Measurements from ENCODE around the gene PGGHG.
"Not testable (repeated sequence)": the region's sequence is repeated elsewhere in the genome, so short reads cannot be mapped to it uniquely, and the experiment has no call there.

PGGHG gene

GRCh38 chr11:332651-333480 is 43.9 kb downstream of the PGGHG start:
- no peak for DNase-seq

- not testable (repeated sequence) for DNase-seq
Observed at GRCh38 chr11:333616-334263, 44.8 kb downstream of the PGGHG start.

- DNase-seq = no peak
Observed at GRCh38 chr11:334264-334994, 45.5 kb downstream of the PGGHG start.

DNA sequence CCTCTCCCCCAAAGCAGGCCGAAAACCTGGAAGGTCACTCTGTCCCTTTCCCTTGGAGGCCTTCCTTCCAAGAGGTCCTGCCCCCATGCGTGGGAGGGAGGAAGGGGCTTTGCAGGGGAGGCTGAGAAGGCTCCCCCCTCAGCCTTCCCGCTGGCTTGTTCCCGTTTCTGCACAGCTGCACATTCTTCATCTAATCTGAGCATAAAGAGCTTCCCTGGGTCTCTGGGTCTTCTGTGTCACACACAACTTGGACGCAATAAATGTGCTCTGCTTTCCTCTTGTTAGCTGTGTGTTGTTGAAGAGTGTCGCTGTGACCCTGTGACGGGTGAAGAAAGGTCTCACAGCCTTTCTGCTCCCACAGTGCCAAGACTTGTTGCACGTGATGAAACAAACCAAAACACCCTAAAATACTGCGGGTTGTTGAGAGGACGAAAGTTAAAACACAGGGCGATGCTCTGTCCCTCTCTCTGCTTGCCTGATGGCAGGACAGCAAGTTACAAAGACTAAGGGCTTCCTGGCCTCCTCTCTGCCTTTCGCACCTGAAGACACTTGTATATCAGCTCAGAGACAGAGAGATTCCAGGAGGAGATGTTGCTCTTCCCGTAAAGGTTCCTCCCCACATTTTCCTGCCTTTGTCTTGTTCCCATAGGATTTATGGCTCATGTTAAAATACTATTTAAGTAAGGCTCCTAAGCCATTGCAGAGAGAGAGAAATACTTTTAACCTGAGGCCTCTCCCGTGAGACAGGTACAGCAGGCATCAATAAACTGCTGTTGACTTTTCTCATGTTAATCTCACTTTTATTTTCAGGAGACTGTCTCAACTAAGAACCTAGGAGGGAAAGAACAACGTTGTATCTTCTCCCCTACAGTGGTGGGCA is 47.1 kb downstream of the PGGHG start:
- no peak for DNase-seq

DNA sequence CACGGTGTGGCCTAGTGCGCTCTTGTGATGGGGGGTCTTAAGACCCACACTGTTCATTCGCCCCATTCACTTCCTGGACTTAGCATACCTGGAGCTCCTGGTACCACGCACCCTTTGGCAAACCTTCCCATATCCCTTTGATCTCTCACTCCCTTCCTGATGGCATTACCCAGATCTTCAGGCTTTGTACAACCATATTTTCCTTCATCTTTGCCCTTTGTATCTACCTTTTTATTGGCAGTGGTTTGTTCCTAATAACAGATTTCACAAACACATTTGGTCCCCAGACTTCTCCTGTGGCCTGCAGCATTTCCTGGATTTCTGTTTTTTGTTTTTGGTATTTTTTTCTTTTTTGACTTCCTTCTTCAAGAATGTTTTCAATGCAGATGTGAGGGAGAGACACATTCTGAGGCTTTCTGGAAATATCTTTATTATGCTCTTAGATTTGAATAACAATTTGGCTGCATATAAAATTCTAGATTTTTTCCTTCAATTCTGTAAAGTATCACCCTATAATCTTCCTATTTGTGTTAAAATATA is 47.8 kb downstream of the PGGHG start:
- no peak for DNase-seq

DNA sequence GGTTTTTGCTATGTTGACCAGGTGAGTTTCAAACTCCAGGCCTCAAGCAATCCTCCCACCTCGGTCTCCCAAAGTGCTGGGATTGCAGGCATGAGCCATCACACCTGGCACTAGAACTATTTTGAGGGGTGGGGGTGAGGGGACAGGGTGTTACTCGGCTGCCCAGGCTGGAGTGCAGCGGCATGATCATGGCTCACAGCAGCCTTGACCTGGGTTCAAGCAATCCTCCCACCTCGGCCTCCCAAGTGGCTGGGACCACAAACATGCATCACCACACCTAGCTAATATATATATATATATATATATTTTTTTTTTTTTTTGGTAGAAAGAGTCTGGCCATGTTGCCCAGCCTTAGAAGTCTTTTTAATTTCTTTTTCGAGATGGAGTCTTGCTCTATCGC is 48.8 kb downstream of the PGGHG start:
- no peak for DNase-seq

DNA sequence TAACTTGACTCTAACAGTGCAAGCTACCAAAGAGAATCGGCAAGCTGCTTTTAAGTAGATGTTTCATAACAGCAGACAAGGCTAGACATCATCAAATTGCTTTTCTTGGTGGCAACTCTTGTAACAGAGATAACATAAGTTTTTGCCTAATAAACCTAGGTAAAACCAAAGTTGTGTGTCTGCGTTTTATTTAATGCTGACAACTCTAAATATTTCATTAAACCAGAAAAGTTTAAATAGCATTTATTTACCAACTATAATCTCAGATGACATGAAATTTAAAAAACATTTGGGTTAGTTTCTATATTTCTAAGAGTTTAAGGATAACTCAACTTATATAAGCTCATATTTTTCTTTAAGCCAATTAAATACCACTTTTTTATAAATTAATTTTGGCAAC is 51.0 kb downstream of the PGGHG start:
- no peak for DNase-seq

DNA sequence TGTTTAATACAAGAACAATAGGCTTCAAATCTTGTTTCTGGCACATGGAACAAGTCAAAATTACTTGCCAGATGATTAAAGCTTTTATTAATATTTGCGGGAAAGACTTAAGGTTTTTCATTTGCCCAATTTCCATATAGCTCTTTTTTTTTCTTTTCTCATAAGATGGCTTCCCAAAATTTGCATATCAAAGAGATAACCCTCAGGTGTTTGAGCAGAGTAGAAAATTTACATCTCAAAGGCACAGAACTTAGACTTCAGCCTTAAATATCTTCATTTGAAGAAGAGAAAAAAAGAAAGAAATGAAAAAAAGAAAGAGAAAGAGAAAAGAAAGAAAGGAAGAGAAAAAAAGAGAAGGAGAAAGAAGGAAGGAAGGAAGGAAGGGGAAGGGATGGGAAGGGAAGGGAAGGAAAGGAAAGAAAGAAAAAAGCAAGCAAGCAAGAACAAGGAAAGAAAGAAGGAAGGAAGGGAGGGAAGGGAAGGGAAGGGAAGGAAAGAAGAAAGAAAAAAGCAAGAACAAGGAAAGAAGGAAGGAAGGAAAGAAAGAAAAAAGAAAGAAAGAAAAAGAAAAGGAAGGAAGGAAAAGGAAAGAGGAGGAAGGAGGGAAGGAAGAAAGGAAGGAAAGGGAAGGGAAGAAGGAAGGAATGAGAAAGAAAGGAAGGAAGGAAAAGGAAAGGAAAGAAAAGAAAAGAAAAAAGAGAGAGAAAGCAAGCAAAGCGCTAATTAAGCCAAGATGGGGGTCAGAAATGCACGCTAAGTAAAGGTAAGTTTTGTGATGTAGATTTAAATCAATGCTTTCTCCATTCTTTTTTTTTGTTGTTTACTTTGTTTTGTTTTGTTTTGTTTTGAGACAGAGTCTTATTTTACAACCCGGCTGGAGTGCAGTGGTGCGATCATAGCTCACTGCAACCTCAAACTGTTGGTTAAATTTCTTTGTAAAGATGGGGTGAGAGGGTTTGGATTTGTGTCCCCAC is 51.9 kb downstream of the PGGHG start:
- no peak for DNase-seq

DNA sequence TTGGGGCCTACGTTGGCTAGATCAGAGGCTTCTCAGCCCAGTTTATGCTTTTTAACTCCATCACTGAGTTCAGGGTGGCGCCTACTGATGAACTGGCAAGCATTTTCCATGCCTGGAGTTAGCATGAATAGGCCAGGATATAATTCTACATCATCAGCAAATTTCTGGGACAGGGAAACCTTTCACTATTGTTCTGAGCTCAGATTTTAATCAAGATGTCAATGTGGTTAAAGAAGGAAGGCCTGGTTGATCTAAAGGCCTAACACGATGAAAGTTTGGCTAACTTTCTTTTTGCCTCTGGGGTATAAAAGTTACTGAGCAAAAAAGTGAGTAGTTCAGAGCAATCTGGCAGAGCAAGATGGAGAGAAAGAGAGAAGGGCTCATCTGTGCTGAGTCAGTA is 53.4 kb downstream of the PGGHG start:
- DNase-seq = no peak

GRCh38 chr11:344836-345578 is 56.1 kb downstream of the PGGHG start:
- no peak for DNase-seq
